Measurements from ENCODE around the gene TRAPPC2L.

- no peak for TF ChIP-seq POLR2A (IDR thresholded peaks at IDR 0.05)
- TF ChIP-seq CTCF (IDR thresholded peaks at IDR 0.05), result no peak
Observed at GRCh38 chr16:88882358-88883030, 25.6 kb downstream of the TRAPPC2L start.
